Measurements from ENCODE around the gene ETFRF1.

GRCh38 chr12:25152055-25152454 lies 43.0 kb upstream of the ETFRF1 start:
- no peak for TF ChIP-seq EZH2 (IDR thresholded peaks at IDR 0.05; ENCODE audit: low read depth)
- TF ChIP-seq, protein P1, sequence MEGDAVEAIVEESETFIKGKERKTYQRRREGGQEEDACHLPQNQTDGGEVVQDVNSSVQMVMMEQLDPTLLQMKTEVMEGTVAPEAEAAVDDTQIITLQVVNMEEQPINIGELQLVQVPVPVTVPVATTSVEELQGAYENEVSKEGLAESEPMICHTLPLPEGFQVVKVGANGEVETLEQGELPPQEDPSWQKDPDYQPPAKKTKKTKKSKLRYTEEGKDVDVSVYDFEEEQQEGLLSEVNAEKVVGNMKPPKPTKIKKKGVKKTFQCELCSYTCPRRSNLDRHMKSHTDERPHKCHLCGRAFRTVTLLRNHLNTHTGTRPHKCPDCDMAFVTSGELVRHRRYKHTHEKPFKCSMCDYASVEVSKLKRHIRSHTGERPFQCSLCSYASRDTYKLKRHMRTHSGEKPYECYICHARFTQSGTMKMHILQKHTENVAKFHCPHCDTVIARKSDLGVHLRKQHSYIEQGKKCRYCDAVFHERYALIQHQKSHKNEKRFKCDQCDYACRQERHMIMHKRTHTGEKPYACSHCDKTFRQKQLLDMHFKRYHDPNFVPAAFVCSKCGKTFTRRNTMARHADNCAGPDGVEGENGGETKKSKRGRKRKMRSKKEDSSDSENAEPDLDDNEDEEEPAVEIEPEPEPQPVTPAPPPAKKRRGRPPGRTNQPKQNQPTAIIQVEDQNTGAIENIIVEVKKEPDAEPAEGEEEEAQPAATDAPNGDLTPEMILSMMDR (conservative IDR thresholded peaks at IDR 0.05): no peak
